CD14-positive monocyte (primary cell): Measurements from ENCODE around the gene INPP5A. TPM values are rescaled to one million over a fixed set of nuclear protein-coding genes. Genes with fewer than 3 reads are reported as not detected.

Source experiments
- DNase-seq, 3 donors: peaks; one replicate each; pipeline ENCODE4 v3.0.0-alpha.2; 2011 to 2022
- H2AFZ ChIP-seq: 2 replicates; pipeline ENCODE4 v1.6.0; 2012; ENCODE audit warnings: mild to moderate bottlenecking, low read depth, low read length, inconsistent platforms; ENCODE audit not compliant: insufficient read depth, poor library complexity, severe bottlenecking
- H3K27ac ChIP-seq, 2 donors: 1 replicate in 1 of 2; 2 replicates in 1 of 2; pipeline ENCODE4 v1.5.1; 2012 to 2013; ENCODE audit warnings: low read length in 2 of 2, control low read depth in 1 of 2, inconsistent platforms in 1 of 2, low read depth in 1 of 2, mild to moderate bottlenecking in 1 of 2
- H3K27me3 ChIP-seq, 2 donors: one replicate each; pipeline versions ENCODE4 v1.6.0 to v1.6.1; 2011 to 2013; ENCODE audit warnings: low read length in 2 of 2; ENCODE audit not compliant: control insufficient read depth in 2 of 2, insufficient read depth in 2 of 2
- H3K36me3 ChIP-seq, 2 donors: replicated peaks in 1 of 2; 1 replicate in 1 of 2; 2 replicates in 1 of 2; pipeline versions ENCODE4 v1.5.1 to v1.6.1; 2012 to 2013; ENCODE audit warnings: low read length in 2 of 2, control low read depth in 1 of 2, inconsistent platforms in 1 of 2, mild to moderate bottlenecking in 1 of 2; ENCODE audit not compliant: insufficient read depth in 2 of 2, control insufficient read depth in 1 of 2
- H3K4me1 ChIP-seq, 2 donors: 1 replicate in 1 of 2; 2 replicates in 1 of 2; pipeline versions ENCODE4 v1.5.1 to v1.6.1; 2012 to 2013; ENCODE audit warnings: low read length in 2 of 2, control low read depth in 1 of 2, inconsistent platforms in 1 of 2, mild to moderate bottlenecking in 1 of 2, moderate library complexity in 1 of 2; ENCODE audit not compliant: insufficient read depth in 2 of 2, control insufficient read depth in 1 of 2
- H3K4me2 ChIP-seq: replicated peaks from 2 replicates; pipeline ENCODE3; 2012; ENCODE audit warnings: low read length, moderate library complexity, mild to moderate bottlenecking; ENCODE audit not compliant: poor library complexity, severe bottlenecking; ENCODE audit errors: extremely low read depth
- H3K4me3 ChIP-seq, 3 experiments: fragments of 200-600 bp in 1 of 3; sonication (generic) in 1 of 3; replicated peaks in 1 of 3; 1 replicate in 2 of 3; 2 replicates in 1 of 3; pipeline ENCODE4 v1.5.1; 2011 to 2013; ENCODE audit warnings: low read length in 3 of 3, mild to moderate bottlenecking in 3 of 3, control low read depth in 2 of 3, low read depth in 2 of 3, inconsistent platforms in 1 of 3, moderate library complexity in 1 of 3
- H3K79me2 ChIP-seq: 2 replicates; pipeline ENCODE4 v1.6.0; 2012; ENCODE audit warnings: mild to moderate bottlenecking, control low read depth, inconsistent platforms, low read length, moderate library complexity; ENCODE audit not compliant: insufficient read depth
- H3K9ac ChIP-seq: 2 replicates; pipeline ENCODE4 v1.6.0; 2017; ENCODE audit warnings: low read length, mild to moderate bottlenecking; ENCODE audit not compliant: insufficient read depth, poor library complexity, severe bottlenecking
- H3K9me3 ChIP-seq, 2 donors: replicated peaks in 1 of 2; 1 replicate in 1 of 2; 2 replicates in 1 of 2; pipeline versions ENCODE4 v1.5.1 to v1.6.1; 2012 to 2013; ENCODE audit warnings: low read length in 2 of 2, control low read depth in 1 of 2; ENCODE audit not compliant: control insufficient read depth in 1 of 2, insufficient read depth in 1 of 2
- H4K20me1 ChIP-seq: 2 replicates; pipeline ENCODE4 v1.6.0; 2012; ENCODE audit warnings: mild to moderate bottlenecking, low read length, control low read depth, moderate library complexity; ENCODE audit not compliant: insufficient read depth
- H3K27ac Mint-ChIP-seq, 7 donors: one replicate each; pipeline ENCODE4 v1.8.0; 2020; ENCODE audit warnings: mild to moderate bottlenecking in 7 of 7, mixed read lengths in 7 of 7, moderate library complexity in 6 of 7, inconsistent platforms in 2 of 7
- H3K27me3 Mint-ChIP-seq, 3 donors: one replicate each; pipeline ENCODE4 v1.8.0; 2021 to 2022; ENCODE audit warnings: low read depth in 3 of 3, mild to moderate bottlenecking in 3 of 3, mixed read lengths in 3 of 3, moderate library complexity in 3 of 3, inconsistent platforms in 1 of 3
- H3K36me3 Mint-ChIP-seq, 2 donors: one replicate each; pipeline ENCODE4 v1.8.0; 2020; ENCODE audit warnings: mixed read lengths in 2 of 2, inconsistent platforms in 1 of 2, mild to moderate bottlenecking in 1 of 2
- H3K4me1 Mint-ChIP-seq: one replicate; pipeline ENCODE4 v1.8.0; 2020; ENCODE audit warnings: mild to moderate bottlenecking, mixed read lengths
- H3K4me3 Mint-ChIP-seq, 2 donors: one replicate each; pipeline ENCODE4 v1.8.0; 2020; ENCODE audit warnings: mild to moderate bottlenecking in 2 of 2, mixed read lengths in 2 of 2, moderate library complexity in 1 of 2
- H3K9me3 Mint-ChIP-seq, 7 donors: one replicate each; pipeline ENCODE4 v1.8.0; 2020 to 2022; ENCODE audit warnings: mixed read lengths in 7 of 7, mild to moderate bottlenecking in 6 of 7, moderate library complexity in 6 of 7, inconsistent platforms in 2 of 7
- WGBS: methylation state at CpG from one replicate; pipeline ENCODE4 v1.1.5; 2013; ENCODE audit warnings: missing lambda C conversion rate; ENCODE audit not compliant: insufficient coverage; 5-methylcytosine and 5-hydroxymethylcytosine counted together
- intact Hi-C, 2 donors: fragments of 100-400 bp; cut with micrococcal nuclease; formaldehyde crosslinking; loops; one replicate each; pipeline versions ENCODE4 v1.15.0 to v1.15.1; 2023
- polyA plus RNA-seq, 3 donors: library from polyadenylated mRNA; depleted of rRNA in 1 of 3; unstranded in 2 of 3; stranded (reverse) in 1 of 3; fragments of 300-500 nt in 2 of 3; fragments of >200 nt in 1 of 3; fragmentation: Illumina TruSeq in 2 of 3; gene quantifications; 1 replicate in 2 of 3; 2 replicates in 1 of 3; pipeline ENCODE4 v1.2.3, GENCODE V29; 2012 to 2021
- TF ChIP-seq, protein P1 (sequence below): fragments of 200-600 bp; IDR thresholded peaks from one replicate; pipeline ENCODE4 v1.8.0; 2022; ENCODE audit warnings: antibody characterized with exemption, mild to moderate bottlenecking

The INPP5A gene
- polyA plus RNA-seq, 3 donors, result 0.87 to 17.2 (median 2.9) TPM

DNA sequence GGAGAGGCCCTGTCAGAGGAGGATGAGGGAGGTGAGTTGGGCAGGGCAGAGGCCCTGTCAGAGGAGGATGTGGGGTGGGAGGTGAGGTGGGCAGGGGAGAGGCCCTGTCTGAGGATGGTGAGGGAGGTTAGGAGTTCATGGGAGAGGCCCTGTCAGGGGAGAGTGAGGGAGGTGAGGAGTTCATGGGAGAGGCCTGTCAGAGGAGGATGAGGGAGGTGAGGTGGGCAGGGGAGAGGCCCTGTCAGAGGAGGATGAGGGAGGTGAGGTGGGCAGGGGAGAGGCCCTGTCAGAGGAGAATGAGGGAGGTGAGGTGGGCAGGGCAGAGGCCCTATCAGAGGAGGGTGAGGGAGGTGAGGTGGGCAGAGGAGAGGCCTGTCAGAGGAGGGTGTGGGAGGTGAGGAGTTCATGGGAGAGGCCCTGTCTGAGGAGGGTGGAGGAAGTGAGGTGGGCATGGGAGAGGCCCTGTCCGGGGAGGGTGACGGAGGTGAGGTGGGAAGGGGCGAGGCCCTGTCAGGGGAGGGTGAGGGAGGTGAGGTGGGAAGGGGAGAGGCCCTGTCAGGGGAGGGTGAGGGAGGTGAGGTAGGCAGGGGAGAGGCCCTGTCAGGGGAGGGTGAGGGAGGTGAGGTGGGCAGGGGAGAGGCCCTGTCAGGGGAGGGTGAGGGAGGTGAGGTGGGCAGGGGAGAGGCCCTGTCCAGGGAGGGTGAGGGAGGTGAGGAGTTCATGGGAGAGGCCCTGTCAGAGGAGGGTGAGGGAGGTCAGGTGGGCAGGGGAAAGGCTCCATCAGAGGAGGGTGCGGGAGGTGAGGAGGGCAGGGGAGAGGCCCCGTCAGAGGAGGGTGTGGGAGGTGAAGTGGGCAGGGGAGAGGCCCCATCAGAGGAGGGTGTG lies 73.7 kb downstream of the INPP5A start:
- Histone ChIP-seq H3K4me2 (no peak overlapping the region), H2AFZ (no peak overlapping the region), H3K9ac (no peak overlapping the region), H3K4me3 (no peak overlapping the region), H3K36me3 (peaks cover 6% of the 10 kb centered on the region in 2 donors), H3K9me3 (no peaks in the 10 kb centered on the region), H3K4me1 (peaks cover 6 to 10% of the 10 kb centered on the region in 2 donors), H3K27me3 (no peaks in the 10 kb centered on the region), H3K79me2 (peaks cover 40% of the 10 kb centered on the region), H4K20me1 (peaks cover 89% of the 10 kb centered on the region), H3K27ac (no peak overlapping the region)
- peaks cover 17% of the 10 kb centered on the region for H3K4me1 Mint-ChIP-seq
- peaks cover 0 to under 1% (median 0%) of the 10 kb centered on the region in 3 donors for H3K27me3 Mint-ChIP-seq
- H3K9me3 Mint-ChIP-seq, result peaks cover 0 to 2% (median 0%) of the 10 kb centered on the region in 7 donors
- no peak for DNase-seq
- TF ChIP-seq, protein P1, sequence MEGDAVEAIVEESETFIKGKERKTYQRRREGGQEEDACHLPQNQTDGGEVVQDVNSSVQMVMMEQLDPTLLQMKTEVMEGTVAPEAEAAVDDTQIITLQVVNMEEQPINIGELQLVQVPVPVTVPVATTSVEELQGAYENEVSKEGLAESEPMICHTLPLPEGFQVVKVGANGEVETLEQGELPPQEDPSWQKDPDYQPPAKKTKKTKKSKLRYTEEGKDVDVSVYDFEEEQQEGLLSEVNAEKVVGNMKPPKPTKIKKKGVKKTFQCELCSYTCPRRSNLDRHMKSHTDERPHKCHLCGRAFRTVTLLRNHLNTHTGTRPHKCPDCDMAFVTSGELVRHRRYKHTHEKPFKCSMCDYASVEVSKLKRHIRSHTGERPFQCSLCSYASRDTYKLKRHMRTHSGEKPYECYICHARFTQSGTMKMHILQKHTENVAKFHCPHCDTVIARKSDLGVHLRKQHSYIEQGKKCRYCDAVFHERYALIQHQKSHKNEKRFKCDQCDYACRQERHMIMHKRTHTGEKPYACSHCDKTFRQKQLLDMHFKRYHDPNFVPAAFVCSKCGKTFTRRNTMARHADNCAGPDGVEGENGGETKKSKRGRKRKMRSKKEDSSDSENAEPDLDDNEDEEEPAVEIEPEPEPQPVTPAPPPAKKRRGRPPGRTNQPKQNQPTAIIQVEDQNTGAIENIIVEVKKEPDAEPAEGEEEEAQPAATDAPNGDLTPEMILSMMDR, result no peak
- H3K4me3 Mint-ChIP-seq, result no peak overlapping the region
- peaks cover 14 to 38% of the 10 kb centered on the region in 2 donors for H3K36me3 Mint-ChIP-seq
- WGBS, result 92% methylated on average over 4 of the region's 5 CpGs
- peak overlapping the region in 4 of 7 donors; percentile 14 to 69 (median 48) for H3K27ac Mint-ChIP-seq
- intact Hi-C loops, result no loop called here

DNA sequence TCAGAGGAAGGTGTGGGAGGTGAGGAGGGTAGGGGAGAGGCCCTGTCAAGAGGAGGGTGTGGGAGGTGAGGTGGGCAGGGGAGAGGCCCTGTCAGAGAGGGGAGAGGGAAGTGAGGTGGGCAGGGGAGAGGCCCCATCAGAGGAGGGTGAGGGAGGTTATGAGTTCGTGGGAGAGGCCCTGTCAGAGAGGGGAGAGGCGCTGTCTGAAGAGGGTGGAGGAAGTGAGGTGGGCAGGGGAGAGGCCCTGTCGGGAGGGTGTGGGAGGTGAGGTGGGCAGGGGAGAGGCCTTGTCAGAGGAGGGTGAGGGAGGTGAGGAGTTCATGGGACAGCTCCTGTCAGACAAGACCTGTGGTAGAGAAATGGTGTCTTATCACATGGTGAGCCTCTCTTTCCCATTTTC lies 74.4 kb downstream of the INPP5A start:
- no peak overlapping the region for H3K4me3 ChIP-seq
- H3K27me3 Mint-ChIP-seq, result peaks cover 0 to 1% (median 0%) of the 10 kb centered on the region in 3 donors
- no peak for DNase-seq
- H3K27ac Mint-ChIP-seq, result peak overlapping the region in 4 of 7 donors; percentile 19 to 60 (median 52)
- peaks cover 6 to 7% of the 10 kb centered on the region in 2 donors for H3K36me3 ChIP-seq
- TF ChIP-seq, protein P1, result no peak
- peaks cover 24% of the 10 kb centered on the region for H3K4me1 Mint-ChIP-seq
- no peak overlapping the region for H3K4me2 ChIP-seq
- H3K36me3 Mint-ChIP-seq, result peaks cover 14 to 39% of the 10 kb centered on the region in 2 donors
- peaks cover 6 to 11% of the 10 kb centered on the region in 2 donors for H3K4me1 ChIP-seq
- peaks cover 0 to 2% (median 0%) of the 10 kb centered on the region in 7 donors for H3K9me3 Mint-ChIP-seq
- no peak overlapping the region for H3K9ac ChIP-seq
- no peak overlapping the region for H3K4me3 Mint-ChIP-seq
- H3K27ac ChIP-seq, result no peak overlapping the region
- H3K79me2 ChIP-seq, result peaks cover 33% of the 10 kb centered on the region
- H2AFZ ChIP-seq, result no peak overlapping the region
- H4K20me1 ChIP-seq, result peaks cover 89% of the 10 kb centered on the region
- no peaks in the 10 kb centered on the region for H3K27me3 ChIP-seq
- 33% methylated on average over 3 of the region's 3 CpGs for WGBS
- H3K9me3 ChIP-seq, result no peaks in the 10 kb centered on the region
- intact Hi-C loops, result no loop called here
